Measurements from ENCODE around the gene KLHL11. TPM values are rescaled to one million over a fixed set of nuclear protein-coding genes. Genes with fewer than 3 reads are reported as not detected.

Gene KLHL11
- total and polyA plus RNA-seq, 9 of the 15 experiments (the other 6 are each of a cell fraction or from before 2014, with no cell fraction given) = 0.20 to 17.0 (median 10.3) TPM

DNA sequence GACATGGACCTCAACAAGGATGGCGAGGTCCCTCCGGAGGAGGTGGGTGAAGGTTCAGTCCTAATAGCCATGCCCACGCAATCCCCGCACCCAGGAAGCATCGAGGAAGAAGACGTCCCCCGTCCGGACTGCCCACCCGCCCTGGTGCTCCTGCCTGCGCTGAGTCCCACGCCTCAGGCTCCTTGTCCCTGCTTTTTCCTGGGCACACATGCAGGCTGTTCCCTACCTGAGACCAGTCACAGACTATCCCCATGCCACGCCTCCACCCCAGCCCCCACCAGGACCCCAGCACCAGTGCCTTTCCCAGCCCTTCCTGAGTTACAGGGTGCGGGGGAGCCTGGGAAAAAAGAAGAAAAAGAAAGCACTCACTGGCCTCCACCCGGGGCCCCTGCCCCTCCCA is 43.4 kb downstream of the KLHL11 start (continued):
- TF ChIP-seq KAT7 (CRISPR knock-in tag; IDR thresholded peaks at IDR 0.05; ENCODE audit: borderline replicate concordance) (no peak), BRD4 (IDR thresholded peaks at IDR 0.05) (no peak), STAG1 (CRISPR knock-in tag; IDR thresholded peaks at IDR 0.05; ENCODE audit: borderline replicate concordance) (no peak)

DNA sequence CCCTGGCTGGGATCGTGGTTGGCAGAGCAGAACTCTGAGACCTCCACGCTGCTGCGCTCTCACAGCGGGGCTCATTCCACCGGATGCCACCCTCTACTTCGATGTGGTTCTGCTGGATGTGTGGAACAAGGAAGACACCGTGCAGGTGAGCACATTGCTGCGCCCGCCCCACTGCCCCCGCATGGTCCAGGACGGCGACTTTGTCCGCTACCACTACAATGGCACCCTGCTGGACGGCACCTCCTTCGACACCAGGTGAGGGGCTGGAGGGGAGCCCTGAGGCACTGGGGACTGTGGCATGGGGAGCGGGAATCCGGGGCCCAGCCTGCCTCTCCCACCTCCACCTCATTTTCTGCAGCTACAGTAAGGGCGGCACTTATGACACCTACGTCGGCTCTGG is 47.2 kb downstream of the KLHL11 start:
- 88% methylated on average over 16 of the region's 20 CpGs for WGBS (ENCODE audit: insufficient coverage, low coverage, missing lambda C conversion rate)
- peaks cover 2 to 41% of the 10 kb centered on the region in 2 experiments; a peak in 4 of 5 replicates for H3K4me1 ChIP-seq (replicated peaks in 1 of 2; ENCODE audit: control insufficient read depth in 2 of 2, insufficient read depth in 2 of 2, low read length in 2 of 2)
- CTCF ChIA-PET (ENCODE audit: low intra/inter-chr PET ratio) = no interaction called here

More for the DNA sequence above, 47.2 kb downstream of the KLHL11 start:
- POLR2A ChIA-PET = no interaction called here
- TF ChIP-seq, protein P1, sequence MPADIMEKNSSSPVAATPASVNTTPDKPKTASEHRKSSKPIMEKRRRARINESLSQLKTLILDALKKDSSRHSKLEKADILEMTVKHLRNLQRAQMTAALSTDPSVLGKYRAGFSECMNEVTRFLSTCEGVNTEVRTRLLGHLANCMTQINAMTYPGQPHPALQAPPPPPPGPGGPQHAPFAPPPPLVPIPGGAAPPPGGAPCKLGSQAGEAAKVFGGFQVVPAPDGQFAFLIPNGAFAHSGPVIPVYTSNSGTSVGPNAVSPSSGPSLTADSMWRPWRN (IDR thresholded peaks at IDR 0.05; ENCODE audit: low read depth) = no peak
- TF ChIP-seq, protein P2, sequence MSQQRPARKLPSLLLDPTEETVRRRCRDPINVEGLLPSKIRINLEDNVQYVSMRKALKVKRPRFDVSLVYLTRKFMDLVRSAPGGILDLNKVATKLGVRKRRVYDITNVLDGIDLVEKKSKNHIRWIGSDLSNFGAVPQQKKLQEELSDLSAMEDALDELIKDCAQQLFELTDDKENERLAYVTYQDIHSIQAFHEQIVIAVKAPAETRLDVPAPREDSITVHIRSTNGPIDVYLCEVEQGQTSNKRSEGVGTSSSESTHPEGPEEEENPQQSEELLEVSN (IDR thresholded peaks at IDR 0.05; ENCODE audit: borderline replicate concordance in 1 of 2, extremely low read depth in 1 of 2, insufficient read depth in 1 of 2, insufficient read length in 1 of 2, low read depth in 1 of 2, low read length in 1 of 2, poor library complexity in 1 of 2, severe bottlenecking in 1 of 2) = peak in 1 of 2 experiments; percentile 23
- no peak for TF ChIP-seq BRD4 (IDR thresholded peaks at IDR 0.05)
- TF ChIP-seq, protein P3, sequence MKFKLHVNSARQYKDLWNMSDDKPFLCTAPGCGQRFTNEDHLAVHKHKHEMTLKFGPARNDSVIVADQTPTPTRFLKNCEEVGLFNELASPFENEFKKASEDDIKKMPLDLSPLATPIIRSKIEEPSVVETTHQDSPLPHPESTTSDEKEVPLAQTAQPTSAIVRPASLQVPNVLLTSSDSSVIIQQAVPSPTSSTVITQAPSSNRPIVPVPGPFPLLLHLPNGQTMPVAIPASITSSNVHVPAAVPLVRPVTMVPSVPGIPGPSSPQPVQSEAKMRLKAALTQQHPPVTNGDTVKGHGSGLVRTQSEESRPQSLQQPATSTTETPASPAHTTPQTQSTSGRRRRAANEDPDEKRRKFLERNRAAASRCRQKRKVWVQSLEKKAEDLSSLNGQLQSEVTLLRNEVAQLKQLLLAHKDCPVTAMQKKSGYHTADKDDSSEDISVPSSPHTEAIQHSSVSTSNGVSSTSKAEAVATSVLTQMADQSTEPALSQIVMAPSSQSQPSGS (CRISPR knock-in tag; IDR thresholded peaks at IDR 0.05) = no peak
- TF ChIP-seq SRSF1 (IDR thresholded peaks at IDR 0.05; ENCODE audit: low read depth, low read length) = no peak
- no TSS peak for BruUV-seq (replicated peaks)
- Histone ChIP-seq H2AFZ (ENCODE audit: low read depth, low read length) (peak overlapping the region; percentile 57; the same call in 1 of the 2 replicates), H3K27ac (ENCODE audit: extremely low read depth, low read depth, low read length) (no peak overlapping the region), H3K36me3 (ENCODE audit: control insufficient read depth, insufficient read depth, low read length) (no peaks in the 10 kb centered on the region), H3K4me3 (no peak overlapping the region), H3K79me2 (ENCODE audit: control insufficient read depth, insufficient read depth, low read length) (no peaks in the 10 kb centered on the region), H3K9me1 (ENCODE audit: control insufficient read depth, insufficient read depth, low read length) (no peaks in the 10 kb centered on the region), H4K20me1 (replicated peaks; ENCODE audit: control insufficient read depth, insufficient read depth, low read length) (no peaks in the 10 kb centered on the region), H3K9ac (ENCODE audit: insufficient read depth in 1 of 2, low read depth in 2 of 2, low read length in 2 of 2) (no peak overlapping the region), H3K4me2 (ENCODE audit: insufficient read depth, low read length) (no peak overlapping the region), H3K9me3 (replicated peaks; ENCODE audit: control insufficient read depth, insufficient read depth, low read depth, low read length) (no peaks in the 10 kb centered on the region), H3K27me3 (ENCODE audit: control insufficient read depth in 2 of 2, insufficient read depth in 2 of 2, low read length in 2 of 2) (no peaks in the 10 kb centered on the region)
- intact Hi-C loops (cut with micrococcal nuclease) (no loop called here), in situ Hi-C loops (cut with MboI) (no loop called here)
- no peak for ATAC-seq
- DNase-seq (ENCODE audit: extremely low read depth in 1 of 4, low spot score in 3 of 4) = no peak
- no peak for FAIRE-seq

All from K562 (cell line).